Activated B cell treated with CpG ODN at 0.5 μM for 24 hours (primary cell): ENCODE measurements around the gene HS6ST2. TPM values are rescaled to one million over a fixed set of nuclear protein-coding genes. Genes with fewer than 3 reads are reported as not detected.

Source experiments
- ATAC-seq: fragments of 200-7000 bp; cut with Tn5 transposase; one replicate; pipeline ENCODE4 v1.10.0; 2021; ENCODE audit warnings: low read depth, mild to moderate bottlenecking, moderate library complexity
- CTCF ChIA-PET: fragments of 350-600 bp; sonication (Branson Sonifier 250); formaldehyde crosslinking; loops from one replicate; lab custom pipeline; 2021; ENCODE audit warnings: antibody characterized with exemption; lab: Charles Lee
- POLR2A ChIA-PET: fragments of 350-600 bp; sonication (Branson Sonifier 250); formaldehyde crosslinking; loops from one replicate; lab custom pipeline; 2021; ENCODE audit warnings: antibody characterized with exemption; lab: Charles Lee
- DNase-seq: peaks from one replicate; pipeline ENCODE4 v3.0.0; 2022
- H3K27ac Mint-ChIP-seq: one replicate; pipeline ENCODE4 v1.8.0; 2020; ENCODE audit warnings: mixed read lengths
- H3K27me3 Mint-ChIP-seq: one replicate; pipeline ENCODE4 v1.8.0; 2021; ENCODE audit warnings: mixed read lengths
- H3K36me3 Mint-ChIP-seq: one replicate; pipeline ENCODE4 v1.8.0; 2021; ENCODE audit warnings: low read depth, mixed read lengths
- H3K4me1 Mint-ChIP-seq: one replicate; pipeline ENCODE4 v1.8.0; 2021; ENCODE audit warnings: mixed read lengths
- H3K4me3 Mint-ChIP-seq: one replicate; pipeline ENCODE4 v1.8.0; 2020; ENCODE audit warnings: mild to moderate bottlenecking, mixed read lengths
- H3K9me3 Mint-ChIP-seq: one replicate; pipeline ENCODE4 v1.8.0; 2020; ENCODE audit warnings: mixed read lengths
- CTCF ChIP-seq: fragments of 200-600 bp; IDR thresholded peaks from one replicate; pipeline ENCODE4 v1.8.0; 2022; ENCODE audit warnings: antibody characterized with exemption, mild to moderate bottlenecking
- intact Hi-C: fragments of 100-400 bp; cut with micrococcal nuclease; formaldehyde crosslinking; loops from one replicate; pipeline ENCODE4 v1.15.1; 2024
- total RNA-seq: library from RNA; stranded (reverse); gene quantifications from 2 replicates; pipeline ENCODE4 v1.2.3, GENCODE V29; 2022

The HS6ST2 gene
- total RNA-seq, 1 donor from 2014 or later: not detected

GRCh38 chrX:132860200-132860599 lies 98.2 kb downstream of the HS6ST2 start:
- ChIA-PET POLR2A (no interaction called here), CTCF (no interaction called here)
- no peak for DNase-seq
- Mint-ChIP-seq H3K9me3 (peaks cover 2% of the 10 kb centered on the region), H3K36me3 (no peaks in the 10 kb centered on the region), H3K4me3 (no peak overlapping the region), H3K4me1 (no peaks in the 10 kb centered on the region), H3K27ac (no peak overlapping the region), H3K27me3 (no peaks in the 10 kb centered on the region)
- no peak for TF ChIP-seq CTCF
- intact Hi-C loops: no loop called here
- no peak for ATAC-seq

- ATAC-seq: no peak
- Mint-ChIP-seq H3K9me3 (peaks cover 2% of the 10 kb centered on the region), H3K27ac (no peak overlapping the region), H3K27me3 (no peaks in the 10 kb centered on the region), H3K4me3 (no peak overlapping the region), H3K4me1 (no peaks in the 10 kb centered on the region), H3K36me3 (no peaks in the 10 kb centered on the region)
- DNase-seq: no peak
- POLR2A ChIA-PET: no interaction called here
- no peak for TF ChIP-seq CTCF
- CTCF ChIA-PET: no interaction called here
- intact Hi-C loops: no loop called here
Measured at GRCh38 chrX:132858018-132858417, 100.4 kb downstream of the HS6ST2 start.

GRCh38 chrX:132855780-132856341 lies 102.6 kb downstream of the HS6ST2 start:
- POLR2A ChIA-PET: no interaction called here
- Mint-ChIP-seq H3K9me3 (peaks cover 2% of the 10 kb centered on the region), H3K4me1 (no peaks in the 10 kb centered on the region), H3K27ac (no peak overlapping the region), H3K4me3 (no peak overlapping the region), H3K27me3 (no peaks in the 10 kb centered on the region), H3K36me3 (no peaks in the 10 kb centered on the region)
- TF ChIP-seq CTCF: no peak
- CTCF ChIA-PET: no interaction called here
- DNase-seq: no peak
- no peak for ATAC-seq
- intact Hi-C loops: no loop called here

- no peak for TF ChIP-seq CTCF
- peaks cover 2% of the 10 kb centered on the region for H3K9me3 Mint-ChIP-seq
- ChIA-PET POLR2A (no interaction called here), CTCF (no interaction called here)
- DNase-seq: no peak
- ATAC-seq: no peak
- peaks cover 2% of the 10 kb centered on the region for H3K27me3 Mint-ChIP-seq
- intact Hi-C loops: no loop called here
- no peaks in the 10 kb centered on the region for H3K4me1 Mint-ChIP-seq
- H3K4me3 Mint-ChIP-seq: no peak overlapping the region
- no peaks in the 10 kb centered on the region for H3K36me3 Mint-ChIP-seq
- no peak overlapping the region for H3K27ac Mint-ChIP-seq
Measured at GRCh38 chrX:132853040-132853439, 105.4 kb downstream of the HS6ST2 start.

- intact Hi-C loops: no loop called here
- no peaks in the 10 kb centered on the region for H3K4me1 Mint-ChIP-seq
- no peak for TF ChIP-seq CTCF
- CTCF ChIA-PET: no interaction called here
- no peak overlapping the region for H3K4me3 Mint-ChIP-seq
- peaks cover 2% of the 10 kb centered on the region for H3K27me3 Mint-ChIP-seq
- ATAC-seq: no peak
- H3K27ac Mint-ChIP-seq: no peak overlapping the region
- no peaks in the 10 kb centered on the region for H3K9me3 Mint-ChIP-seq
- no peak for DNase-seq
- H3K36me3 Mint-ChIP-seq: no peaks in the 10 kb centered on the region
- POLR2A ChIA-PET: no interaction called here
Measured at GRCh38 chrX:132848296-132848970, 110.0 kb downstream of the HS6ST2 start.
